VCaP (cell line): ENCODE data around the gene IRX3.
"Not testable (repeated sequence)": the region's sequence is repeated elsewhere in the genome, so short reads cannot be mapped to it uniquely, and the experiment has no call there.

Experiments used
- H3K27ac ChIP-seq: fragments of 450-650 bp; 2 replicates; pipeline ENCODE4 v1.5.1; 2017
- TF ChIP-seq, protein P1 (sequence below): fragments of 450-650 bp; conservative IDR thresholded peaks from 2 replicates; pipeline ENCODE4 v1.5.1; 2017; ENCODE audit warnings: mild to moderate bottlenecking, moderate library complexity

The IRX3 gene

DNA sequence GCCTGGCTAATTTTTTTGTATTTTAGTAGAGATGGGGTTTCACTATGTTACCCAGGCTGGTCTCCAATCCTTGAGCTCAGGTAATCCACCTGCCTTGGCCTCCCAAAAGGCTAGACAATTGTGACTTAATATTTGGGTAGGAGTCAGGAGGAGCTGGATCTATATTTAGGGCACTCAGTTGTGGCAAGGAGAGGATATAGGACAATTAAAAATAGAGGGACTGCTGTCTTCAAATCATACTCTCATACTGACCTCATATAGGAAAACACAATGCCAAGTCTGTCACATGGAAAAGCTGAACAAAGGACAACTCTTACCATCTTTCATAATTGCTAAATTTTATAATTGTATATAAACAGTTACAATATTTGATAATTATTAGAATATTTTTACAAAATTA lies 17.1 kb downstream of the IRX3 start:
- H3K27ac ChIP-seq: no peak overlapping the region
- TF ChIP-seq, protein P1, sequence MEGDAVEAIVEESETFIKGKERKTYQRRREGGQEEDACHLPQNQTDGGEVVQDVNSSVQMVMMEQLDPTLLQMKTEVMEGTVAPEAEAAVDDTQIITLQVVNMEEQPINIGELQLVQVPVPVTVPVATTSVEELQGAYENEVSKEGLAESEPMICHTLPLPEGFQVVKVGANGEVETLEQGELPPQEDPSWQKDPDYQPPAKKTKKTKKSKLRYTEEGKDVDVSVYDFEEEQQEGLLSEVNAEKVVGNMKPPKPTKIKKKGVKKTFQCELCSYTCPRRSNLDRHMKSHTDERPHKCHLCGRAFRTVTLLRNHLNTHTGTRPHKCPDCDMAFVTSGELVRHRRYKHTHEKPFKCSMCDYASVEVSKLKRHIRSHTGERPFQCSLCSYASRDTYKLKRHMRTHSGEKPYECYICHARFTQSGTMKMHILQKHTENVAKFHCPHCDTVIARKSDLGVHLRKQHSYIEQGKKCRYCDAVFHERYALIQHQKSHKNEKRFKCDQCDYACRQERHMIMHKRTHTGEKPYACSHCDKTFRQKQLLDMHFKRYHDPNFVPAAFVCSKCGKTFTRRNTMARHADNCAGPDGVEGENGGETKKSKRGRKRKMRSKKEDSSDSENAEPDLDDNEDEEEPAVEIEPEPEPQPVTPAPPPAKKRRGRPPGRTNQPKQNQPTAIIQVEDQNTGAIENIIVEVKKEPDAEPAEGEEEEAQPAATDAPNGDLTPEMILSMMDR: no peak

DNA sequence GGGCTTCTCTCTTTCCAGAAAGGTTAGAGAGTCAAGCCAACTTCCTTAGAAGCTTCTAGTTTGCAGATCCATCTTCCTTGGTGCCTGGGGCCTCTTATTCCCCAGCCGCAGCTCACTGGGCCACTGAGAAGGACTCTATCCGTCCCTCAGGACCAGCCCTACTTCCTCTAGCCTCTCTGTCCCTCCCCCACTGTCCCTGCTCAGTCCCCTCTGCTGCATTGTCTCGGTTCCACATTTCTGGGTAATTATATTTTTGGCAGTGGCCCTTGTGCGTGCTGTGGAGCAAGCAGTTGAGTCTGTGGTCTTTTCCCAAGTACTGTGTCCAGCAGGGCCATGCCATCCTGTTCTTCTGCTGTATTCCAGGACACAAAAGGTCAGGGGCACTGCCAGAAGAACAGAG lies 17.8 kb downstream of the IRX3 start:
- H3K27ac ChIP-seq: no peak overlapping the region

DNA sequence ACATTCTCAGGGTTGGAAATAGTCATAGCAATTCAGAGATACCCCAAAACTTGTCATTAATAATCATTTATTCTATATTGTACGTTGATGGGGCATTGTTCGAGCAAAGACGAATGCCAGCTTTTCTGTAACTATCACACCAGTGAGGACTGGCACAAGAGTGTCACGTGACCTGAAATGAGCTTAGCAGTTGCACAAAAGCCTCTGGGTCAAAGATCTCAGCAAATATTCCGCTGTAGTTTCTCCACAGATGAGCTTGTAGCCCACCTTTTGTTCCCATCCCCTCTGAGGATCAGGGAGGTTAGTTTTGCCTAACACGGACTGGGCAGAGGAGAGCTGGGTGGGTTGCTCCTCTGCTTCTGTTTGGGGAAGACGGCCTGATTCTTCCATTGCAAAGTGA lies 18.2 kb downstream of the IRX3 start:
- H3K27ac ChIP-seq: no peak overlapping the region
- TF ChIP-seq, protein P1: no peak

More for the DNA sequence above, 17.8 kb downstream of the IRX3 start:
- TF ChIP-seq, protein P1: no peak

DNA sequence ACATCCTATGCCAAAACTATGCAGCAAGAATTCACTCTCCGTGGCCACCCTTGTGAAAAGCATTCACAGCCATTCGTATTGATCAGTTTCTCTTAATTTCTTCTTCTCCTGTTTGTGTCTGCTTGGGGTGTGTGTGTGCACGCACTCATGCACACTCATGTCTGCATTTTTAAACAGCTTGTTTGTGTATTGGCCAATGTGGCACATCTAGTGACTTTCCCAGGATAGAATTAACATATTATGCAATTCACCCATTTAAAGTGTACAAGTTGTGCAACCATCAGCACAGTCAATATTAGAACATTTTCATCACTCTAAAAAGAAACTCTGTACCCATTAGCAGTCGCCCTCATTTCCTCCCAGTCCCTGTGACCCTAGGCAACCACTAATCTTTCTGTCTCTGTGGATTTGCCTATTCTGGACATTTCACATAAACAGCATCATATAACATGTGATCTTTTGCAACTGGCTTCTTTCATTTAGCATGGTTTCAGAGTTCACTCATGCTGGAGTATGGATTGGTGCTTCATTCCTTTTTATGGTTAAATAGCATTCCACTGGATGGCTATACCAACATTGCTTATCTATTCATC lies 20.1 kb downstream of the IRX3 start:
- TF ChIP-seq, protein P1: no peak

DNA sequence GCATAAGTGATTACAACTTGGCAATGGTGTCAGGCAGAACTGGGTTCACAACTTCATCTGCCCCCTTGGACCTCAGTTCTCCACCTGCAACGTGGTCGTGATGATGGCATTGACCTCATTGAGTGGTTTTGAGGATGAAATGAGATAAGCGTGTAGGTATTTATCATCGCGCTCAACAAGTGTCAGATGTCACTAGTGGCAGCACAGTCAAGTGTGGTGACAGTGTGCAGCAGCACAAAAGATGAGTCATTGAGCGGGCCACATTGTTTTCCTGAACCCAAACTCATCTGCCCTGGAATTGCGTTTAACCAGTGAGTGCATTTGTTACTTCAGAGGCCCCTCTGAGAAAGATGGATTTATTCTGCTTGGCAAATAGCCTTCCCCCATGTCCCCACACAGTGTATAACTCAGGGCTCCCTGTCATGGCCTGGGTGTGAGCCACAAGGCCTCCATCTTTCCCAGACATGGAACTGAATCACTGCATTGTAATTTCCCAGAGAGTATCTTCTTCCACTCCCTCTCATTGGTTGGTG lies 20.9 kb downstream of the IRX3 start:
- TF ChIP-seq, protein P1: no peak
- no peak overlapping the region for H3K27ac ChIP-seq

More for the DNA sequence above, 20.1 kb downstream of the IRX3 start:
- H3K27ac ChIP-seq: no peak overlapping the region

DNA sequence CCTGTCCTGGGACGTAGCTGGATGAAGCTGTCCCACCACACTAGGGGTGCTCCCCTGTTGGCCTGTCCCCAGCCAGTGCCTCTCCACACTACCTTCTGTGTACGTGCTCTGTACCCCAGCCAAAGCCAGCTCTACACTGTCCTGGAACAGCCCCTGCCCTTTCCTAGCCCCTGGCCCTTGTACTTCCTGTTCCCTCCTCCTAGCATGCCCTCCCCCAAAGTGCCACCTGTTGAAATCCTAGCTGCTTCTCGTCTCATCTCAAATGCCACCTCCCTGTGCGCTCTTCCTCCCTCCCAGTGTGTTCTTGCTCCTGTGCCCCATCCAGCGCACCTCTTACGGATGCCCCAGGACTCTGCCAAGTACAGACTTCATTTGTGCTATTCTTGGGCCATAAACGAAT lies 33.5 kb downstream of the IRX3 start:
- H3K27ac ChIP-seq: no peak overlapping the region
- TF ChIP-seq, protein P1: no peak

DNA sequence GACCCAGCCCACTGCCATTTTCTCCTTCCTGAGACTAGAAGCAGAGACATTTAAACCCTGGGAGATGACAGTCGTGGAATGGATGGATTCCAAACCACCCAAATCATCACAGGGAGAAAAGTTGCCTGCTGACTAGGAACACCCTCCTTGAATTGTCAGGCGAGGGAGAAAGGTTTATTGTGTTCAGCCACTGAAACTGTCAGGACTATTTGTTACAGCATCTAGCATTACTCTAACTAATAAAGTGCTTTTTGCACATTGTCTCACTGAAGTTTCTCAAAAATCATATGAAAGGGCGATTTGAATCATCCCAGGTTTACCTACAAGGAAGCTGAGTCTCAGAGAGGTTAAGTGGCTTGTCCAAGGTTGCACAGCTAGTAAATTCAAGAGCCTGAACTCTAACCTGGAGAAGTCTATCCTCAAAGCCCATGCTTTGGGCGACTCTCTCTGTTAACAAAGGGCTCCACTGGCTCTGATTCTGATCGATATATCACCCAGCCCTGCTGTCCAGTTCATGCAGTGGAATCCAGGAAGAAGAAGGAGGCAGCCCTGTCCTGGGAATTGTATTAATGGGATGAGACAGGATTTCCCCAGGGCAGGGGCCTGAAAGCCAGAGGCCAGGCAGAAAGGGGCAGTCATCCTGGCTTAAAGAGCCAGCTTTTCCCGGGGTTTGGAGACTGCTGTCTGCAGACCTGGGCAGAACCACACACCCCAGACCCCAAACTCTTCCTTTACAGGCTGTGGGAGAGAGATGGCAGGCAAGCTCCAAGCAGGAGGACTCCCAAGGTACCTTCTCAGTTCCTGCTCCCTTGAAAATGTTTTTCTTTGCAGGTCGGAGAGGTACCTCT lies 37.5 kb downstream of the IRX3 start:
- H3K27ac ChIP-seq: no peak overlapping the region
- TF ChIP-seq, protein P1: no peak

DNA sequence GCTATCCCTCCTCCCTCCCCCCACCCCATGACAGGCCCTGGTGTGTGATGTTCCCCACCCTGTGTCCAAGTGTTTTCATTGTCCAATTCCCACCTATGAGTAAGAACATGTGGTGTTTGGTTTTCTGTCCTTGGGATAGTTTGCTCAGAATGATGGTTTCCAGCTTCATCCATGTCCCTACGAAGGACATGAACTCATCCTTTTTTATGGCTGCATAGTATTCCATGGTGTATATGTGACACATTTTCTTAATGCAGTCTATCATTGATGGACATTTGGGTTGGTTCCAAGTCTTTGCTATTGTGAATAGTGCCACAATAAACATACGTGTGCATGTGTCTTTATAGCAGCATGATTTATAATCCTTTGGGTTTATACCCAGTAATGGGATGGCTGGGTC lies 38.9 kb downstream of the IRX3 start:
- not testable (repeated sequence) for H3K27ac ChIP-seq
